ENCODE data around the gene LRRC52. TPM values are rescaled to one million over a fixed set of nuclear protein-coding genes. Genes with fewer than 3 reads are reported as not detected.

Gene LRRC52
- total and polyA plus RNA-seq, 4 donors: not detected

- WGBS: 93% methylated on average over 1 of the region's 1 CpG
- no peaks in the 10 kb centered on the region for H3K4me1 ChIP-seq (ENCODE audit: control insufficient read depth in 4 of 4, insufficient read depth in 4 of 4, low read length in 3 of 4)
- no peak overlapping the region for H3K4me3 ChIP-seq (ENCODE audit: low read depth in 1 of 3, low read length in 3 of 3)
- no peak for DNase-seq (ENCODE audit: low spot score)
- H3K27me3 ChIP-seq (ENCODE audit: control insufficient read depth in 4 of 4, insufficient read depth in 4 of 4, low read length in 3 of 4): no peaks in the 10 kb centered on the region
- H3K36me3 ChIP-seq (ENCODE audit: control insufficient read depth in 4 of 4, insufficient read depth in 3 of 4, low read depth in 1 of 4, low read length in 3 of 4): no peaks in the 10 kb centered on the region
- TF ChIP-seq MAX (IDR thresholded peaks at IDR 0.05) (no peak), FOXA1 (IDR thresholded peaks at IDR 0.05) (no peak), EGR1 (IDR thresholded peaks at IDR 0.05; ENCODE audit: low read depth in 2 of 2) (no peak), ATF3 (IDR thresholded peaks at IDR 0.05) (no peak)
- H3K27ac ChIP-seq (ENCODE audit: low read depth in 1 of 2, low read length in 2 of 2): no peak overlapping the region
- H3K9me3 ChIP-seq (ENCODE audit: control insufficient read depth in 4 of 4, low read length in 3 of 4): no peaks in the 10 kb centered on the region
- H3K9ac ChIP-seq (ENCODE audit: low read depth in 1 of 2, low read length in 2 of 2): no peak overlapping the region
Observed at GRCh38 chr1:165573787-165574186, 30.0 kb downstream of the LRRC52 start.

GRCh38 chr1:165574295-165574694, 30.5 kb downstream of the LRRC52 start:
- no peaks in the 10 kb centered on the region for H3K9me3 ChIP-seq (ENCODE audit: control insufficient read depth in 4 of 4, low read length in 3 of 4)
- no peak overlapping the region for H3K4me3 ChIP-seq (ENCODE audit: low read depth in 1 of 3, low read length in 3 of 3)
- H3K27me3 ChIP-seq (ENCODE audit: control insufficient read depth in 4 of 4, insufficient read depth in 4 of 4, low read length in 3 of 4): no peaks in the 10 kb centered on the region
- H3K27ac ChIP-seq (ENCODE audit: low read depth in 1 of 2, low read length in 2 of 2): no peak overlapping the region
- H3K9ac ChIP-seq (ENCODE audit: low read depth in 1 of 2, low read length in 2 of 2): no peak overlapping the region
- TF ChIP-seq REST (IDR thresholded peaks at IDR 0.05) (no peak), CTCF (IDR thresholded peaks at IDR 0.05; ENCODE audit: low read depth, low read length, missing input control) (no peak), HNF4G (IDR thresholded peaks at IDR 0.05) (no peak)
- H3K4me1 ChIP-seq (ENCODE audit: control insufficient read depth in 4 of 4, insufficient read depth in 4 of 4, low read length in 3 of 4): no peaks in the 10 kb centered on the region
- no peaks in the 10 kb centered on the region for H3K36me3 ChIP-seq (ENCODE audit: control insufficient read depth in 4 of 4, insufficient read depth in 3 of 4, low read depth in 1 of 4, low read length in 3 of 4)
- no peak for DNase-seq (ENCODE audit: low spot score)

- no peaks in the 10 kb centered on the region for H3K9me3 ChIP-seq (ENCODE audit: control insufficient read depth in 4 of 4, low read length in 3 of 4)
- WGBS: 38% methylated on average over 4 of the region's 4 CpGs
- no peak overlapping the region for H3K9ac ChIP-seq (ENCODE audit: low read depth in 1 of 2, low read length in 2 of 2)
- H3K4me3 ChIP-seq (ENCODE audit: low read depth in 1 of 3, low read length in 3 of 3): no peak overlapping the region
- no peaks in the 10 kb centered on the region for H3K4me1 ChIP-seq (ENCODE audit: control insufficient read depth in 4 of 4, insufficient read depth in 4 of 4, low read length in 3 of 4)
- TF ChIP-seq RXRA (IDR thresholded peaks at IDR 0.05) (no peak), MAX (IDR thresholded peaks at IDR 0.05) (no peak), HNF4G (IDR thresholded peaks at IDR 0.05) (no peak), YY1 (IDR thresholded peaks at IDR 0.05) (no peak), CTCF (IDR thresholded peaks at IDR 0.05; ENCODE audit: low read depth, low read length, missing input control) (no peak), JUND (IDR thresholded peaks at IDR 0.05) (no peak), SP1 (IDR thresholded peaks at IDR 0.05) (no peak), NR2F2 (IDR thresholded peaks at IDR 0.05) (no peak), FOXA1 (IDR thresholded peaks at IDR 0.05) (no peak), GABPA (IDR thresholded peaks at IDR 0.05 in 1 of 2, conservative IDR thresholded peaks at IDR 0.05 in 1 of 2) (no peak)
- no peaks in the 10 kb centered on the region for H3K36me3 ChIP-seq (ENCODE audit: control insufficient read depth in 4 of 4, insufficient read depth in 3 of 4, low read depth in 1 of 4, low read length in 3 of 4)
- DNase-seq (ENCODE audit: low spot score): no peak
- no peaks in the 10 kb centered on the region for H3K27me3 ChIP-seq (ENCODE audit: control insufficient read depth in 4 of 4, insufficient read depth in 4 of 4, low read length in 3 of 4)
- no peak overlapping the region for H3K27ac ChIP-seq (ENCODE audit: low read depth in 1 of 2, low read length in 2 of 2)
Observed at GRCh38 chr1:165575468-165576099, 31.8 kb downstream of the LRRC52 start.
